Activated naive CD4-positive, alpha-beta T cell treated with anti-CD3 and anti-CD28 coated beads for 36 hours (primary cell): ENCODE measurements around the gene PCDHA13. TPM values are rescaled to one million over a fixed set of nuclear protein-coding genes. Genes with fewer than 3 reads are reported as not detected.
"Not testable (repeated sequence)": the region's sequence is repeated elsewhere in the genome, so short reads cannot be mapped to it uniquely, and the experiment has no call there.

Source experiments
- CTCF ChIA-PET: fragments of 350-600 bp; sonication (Branson Sonifier 250); formaldehyde crosslinking; loops from one replicate; lab custom pipeline; 2021; ENCODE audit warnings: antibody characterized with exemption; lab: Charles Lee
- DNase-seq: peaks from one replicate; pipeline ENCODE4 v3.0.0-alpha.2; 2020
- H3K27ac Mint-ChIP-seq: one replicate; pipeline ENCODE4 v1.8.0; 2021; ENCODE audit warnings: mild to moderate bottlenecking, mixed read lengths
- H3K27me3 Mint-ChIP-seq: one replicate; pipeline ENCODE4 v1.8.0; 2021; ENCODE audit warnings: low read depth, mixed read lengths
- H3K36me3 Mint-ChIP-seq: one replicate; pipeline ENCODE4 v1.8.0; 2021; ENCODE audit warnings: low read depth, mixed read lengths
- H3K4me1 Mint-ChIP-seq: one replicate; pipeline ENCODE4 v1.8.0; 2021; ENCODE audit warnings: low read depth, mixed read lengths
- H3K4me3 Mint-ChIP-seq: one replicate; pipeline ENCODE4 v1.8.0; 2021; ENCODE audit warnings: mild to moderate bottlenecking, moderate library complexity, mixed read lengths
- H3K9me3 Mint-ChIP-seq: one replicate; pipeline ENCODE4 v1.8.0; 2021; ENCODE audit warnings: mixed read lengths
- intact Hi-C: fragments of 100-400 bp; cut with micrococcal nuclease; formaldehyde crosslinking; loops from one replicate; pipeline ENCODE4 v1.15.1; 2023
- total RNA-seq, 2 experiments: library from RNA; stranded (reverse); gene quantifications; one replicate each; pipeline ENCODE4 v1.2.3, GENCODE V29; 2021

The PCDHA13 gene
- total RNA-seq, 2 experiments from 2014 or later = not detected

DNA sequence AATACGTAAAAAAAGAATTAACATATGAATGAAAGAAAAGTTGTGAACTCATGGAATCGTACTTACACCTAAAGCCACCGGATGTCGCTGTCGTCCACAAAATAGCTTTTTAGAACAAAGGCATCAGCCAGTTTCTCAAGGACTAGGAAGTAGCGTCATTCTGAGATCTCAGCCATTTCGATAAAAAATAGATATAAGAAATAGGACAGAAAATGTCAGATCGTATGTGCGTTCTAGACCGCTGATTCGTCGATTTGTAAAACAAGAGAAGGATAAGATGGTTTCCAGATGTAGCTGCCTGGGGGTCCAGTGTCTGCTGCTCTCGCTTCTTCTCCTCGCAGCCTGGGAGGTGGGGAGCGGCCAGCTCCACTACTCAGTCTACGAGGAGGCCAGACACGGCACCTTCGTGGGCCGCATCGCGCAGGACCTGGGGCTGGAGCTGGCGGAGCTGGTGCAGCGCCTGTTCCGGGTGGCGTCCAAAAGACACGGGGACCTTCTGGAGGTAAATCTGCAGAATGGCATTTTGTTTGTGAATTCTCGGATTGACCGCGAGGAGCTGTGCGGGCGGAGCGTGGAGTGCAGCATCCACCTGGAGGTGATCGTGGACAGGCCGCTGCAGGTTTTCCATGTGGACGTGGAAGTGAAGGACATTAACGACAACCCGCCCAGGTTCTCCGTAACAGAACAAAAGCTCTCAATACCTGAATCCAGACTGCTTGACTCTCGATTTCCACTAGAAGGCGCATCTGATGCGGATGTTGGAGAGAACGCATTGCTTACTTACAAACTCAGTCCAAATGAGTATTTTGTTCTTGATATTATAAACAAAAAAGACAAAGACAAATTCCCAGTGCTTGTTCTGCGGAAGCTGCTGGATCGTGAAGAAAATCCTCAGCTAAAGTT lies 25.9 kb upstream of the PCDHA13 start, which contains the start of gene PCDHA10:
Gene PCDHA10, plus strand, starts transcription at position 126 of the 903 bp plus-strand sequence. Its CDS starts 152 bp downstream, at position 278.
- CTCF ChIA-PET = interaction anchor here (0.6 kb wide), 1 partner anchor 25 kb away, joined by 4 read pairs; no protein-coding TSS in a partner anchor
- Mint-ChIP-seq H3K27ac (no peak within 1 kb of the TSS), H3K4me1 (no peaks in the 10 kb centered on the region), H3K9me3 (peaks cover 18% of the 10 kb centered on the region), H3K36me3 (peaks cover 11% of the 10 kb centered on the region), H3K4me3 (no peak within 1 kb of the TSS), H3K27me3 (peaks cover 36% of the 10 kb centered on the region)
- DNase-seq = no peak
- intact Hi-C loops = no loop called here

- CTCF ChIA-PET = no interaction called here
- Mint-ChIP-seq H3K27me3 (peaks cover 46% of the 10 kb centered on the region), H3K27ac (no peak overlapping the region), H3K4me1 (no peaks in the 10 kb centered on the region), H3K36me3 (peaks cover 13% of the 10 kb centered on the region), H3K9me3 (peaks cover 22% of the 10 kb centered on the region), H3K4me3 (no peak overlapping the region)
- intact Hi-C loops = no loop called here
- DNase-seq = no peak
Measured at GRCh38 chr5:140857177-140857986, 24.5 kb upstream of the PCDHA13 start.

DNA sequence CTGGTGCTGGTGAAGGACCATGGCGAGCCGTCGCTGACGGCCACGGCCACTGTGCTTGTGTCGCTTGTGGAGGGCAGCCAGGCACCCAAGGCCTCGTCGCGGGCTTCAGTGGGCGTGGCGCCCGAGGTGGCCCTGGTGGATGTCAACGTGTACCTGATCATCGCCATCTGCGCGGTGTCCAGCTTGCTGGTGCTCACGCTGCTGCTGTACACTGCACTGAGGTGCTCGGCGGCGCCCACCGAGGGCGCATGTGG lies 24.0 kb upstream of the PCDHA13 start:
- Mint-ChIP-seq H3K9me3 (peaks cover 22% of the 10 kb centered on the region), H3K27ac (no peak overlapping the region), H3K4me3 (no peak overlapping the region), H3K27me3 (peaks cover 43% of the 10 kb centered on the region), H3K36me3 (peaks cover 13% of the 10 kb centered on the region), H3K4me1 (no peaks in the 10 kb centered on the region)
- no peak for DNase-seq
- CTCF ChIA-PET = no interaction called here
- intact Hi-C loops = no loop called here

DNA sequence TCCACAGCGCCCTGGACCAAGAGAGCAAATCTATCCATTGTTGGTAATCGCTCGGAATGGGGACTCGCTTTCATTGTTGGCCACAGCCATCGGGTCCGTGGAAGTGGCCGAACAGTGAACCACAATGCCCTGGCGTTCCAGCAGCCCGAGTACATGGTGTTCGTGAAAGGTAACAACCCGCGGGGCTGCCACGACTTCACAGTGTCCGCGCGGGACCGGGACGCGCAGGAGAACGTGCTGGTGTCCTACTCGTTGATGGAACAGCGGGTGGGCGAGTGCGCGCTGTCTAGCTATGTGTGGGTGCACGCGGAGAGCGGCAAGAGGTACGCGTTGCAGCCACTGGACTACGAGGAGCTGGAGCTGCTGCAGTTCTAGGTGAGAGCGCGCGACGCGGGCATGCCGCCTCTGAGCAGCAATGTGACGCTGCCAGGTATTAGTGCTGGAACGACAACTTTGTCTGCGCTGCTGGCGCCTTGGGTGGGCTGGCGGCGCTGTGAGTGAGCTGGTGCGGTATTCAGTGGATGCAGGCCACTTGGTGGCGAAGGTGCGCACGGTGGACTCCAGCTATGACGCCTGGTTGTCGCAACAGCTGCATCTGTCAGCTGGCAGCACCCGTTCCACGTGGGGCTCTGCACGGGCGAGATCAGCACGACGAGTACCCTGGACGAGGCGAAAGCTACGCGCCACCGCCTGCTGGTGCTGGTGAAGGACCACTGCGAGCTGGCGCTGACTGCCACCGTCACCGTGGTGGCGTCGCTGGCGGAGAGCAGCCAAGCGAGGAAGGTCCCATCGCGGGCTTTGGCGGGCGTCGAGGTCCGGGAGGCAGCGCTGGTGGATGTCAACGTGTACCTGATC lies 19.3 kb upstream of the PCDHA13 start:
- peaks cover 12% of the 10 kb centered on the region for H3K9me3 Mint-ChIP-seq
- H3K27ac Mint-ChIP-seq = no peak overlapping the region
- peaks cover 24% of the 10 kb centered on the region for H3K27me3 Mint-ChIP-seq
- no peak overlapping the region for H3K4me3 Mint-ChIP-seq
- DNase-seq = no peak
- intact Hi-C loops = no loop called here
- peaks cover 3% of the 10 kb centered on the region for H3K36me3 Mint-ChIP-seq
- CTCF ChIA-PET = no interaction called here
- H3K4me1 Mint-ChIP-seq = no peaks in the 10 kb centered on the region

- Mint-ChIP-seq H3K4me1 (no peaks in the 10 kb centered on the region), H3K27me3 (peaks cover 32% of the 10 kb centered on the region), H3K36me3 (peaks cover 4% of the 10 kb centered on the region), H3K4me3 (no peak within 1 kb of the TSS), H3K27ac (no peak within 1 kb of the TSS), H3K9me3 (peaks cover 7% of the 10 kb centered on the region)
- CTCF ChIA-PET = no interaction called here
- intact Hi-C loops = loop anchor here (1.0 kb wide), 1 partner anchor 172 kb away; no protein-coding TSS in a partner anchor
- no peak for DNase-seq
Measured at GRCh38 chr5:140868721-140869554, 13.0 kb upstream of the PCDHA13 start, which contains the start of gene PCDHA11. PCDHA11 (plus strand) TSS chr5:140868957; CDS start chr5:140869104, 147 bp downstream.

DNA sequence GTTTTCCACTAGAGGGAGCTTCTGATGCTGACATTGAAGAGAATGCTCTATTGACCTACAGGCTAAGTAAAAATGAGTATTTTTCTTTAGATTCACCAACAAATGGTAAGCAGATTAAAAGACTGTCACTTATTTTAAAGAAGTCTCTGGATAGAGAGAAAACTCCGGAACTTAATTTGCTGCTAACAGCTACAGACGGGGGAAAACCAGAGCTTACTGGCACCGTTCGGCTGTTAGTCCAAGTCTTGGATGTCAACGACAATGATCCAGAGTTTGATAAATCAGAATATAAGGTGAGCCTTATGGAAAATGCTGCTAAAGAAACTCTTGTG lies 12.4 kb upstream of the PCDHA13 start:
- H3K36me3 Mint-ChIP-seq = peaks cover 4% of the 10 kb centered on the region
- CTCF ChIA-PET = no interaction called here
- no peak overlapping the region for H3K4me3 Mint-ChIP-seq
- intact Hi-C loops = loop anchor here (1.0 kb wide), 1 partner anchor 172 kb away; no protein-coding TSS in a partner anchor
- peaks cover 7% of the 10 kb centered on the region for H3K9me3 Mint-ChIP-seq
- DNase-seq = no peak
- H3K27ac Mint-ChIP-seq = no peak overlapping the region
- no peaks in the 10 kb centered on the region for H3K4me1 Mint-ChIP-seq
- H3K27me3 Mint-ChIP-seq = peaks cover 36% of the 10 kb centered on the region

GRCh38 chr5:140870221-140871201 lies 11.4 kb upstream of the PCDHA13 start:
- CTCF ChIA-PET = no interaction called here
- intact Hi-C loops = no loop called here
- no peak for DNase-seq
- Mint-ChIP-seq H3K27me3 (peaks cover 42% of the 10 kb centered on the region), H3K4me3 (no peak overlapping the region), H3K9me3 (peaks cover 7% of the 10 kb centered on the region), H3K36me3 (peaks cover 4% of the 10 kb centered on the region), H3K27ac (no peak overlapping the region), H3K4me1 (no peaks in the 10 kb centered on the region)

- CTCF ChIA-PET = no interaction called here
- Mint-ChIP-seq H3K36me3 (peaks cover 3% of the 10 kb centered on the region), H3K4me3 (no peak within 1 kb of the TSS), H3K9me3 (peaks cover 4% of the 10 kb centered on the region), H3K27ac (no peak within 1 kb of the TSS), H3K4me1 (no peaks in the 10 kb centered on the region), H3K27me3 (peaks cover 45% of the 10 kb centered on the region)
- DNase-seq = no peak
- intact Hi-C loops = no loop called here
Measured at GRCh38 chr5:140875085-140876065, 6.5 kb upstream of the PCDHA13 start, which contains the start of gene PCDHA12. PCDHA12 (plus strand) TSS chr5:140875308; CDS start chr5:140875473, 165 bp downstream.

- H3K27ac Mint-ChIP-seq, H3K36me3 Mint-ChIP-seq, intact Hi-C loops, H3K4me1 Mint-ChIP-seq, H3K9me3 Mint-ChIP-seq, H3K4me3 Mint-ChIP-seq, DNase-seq: not testable (repeated sequence)
- CTCF ChIA-PET = interaction anchor here (0.7 kb wide), 1 partner anchor 141 kb away, joined by 3 read pairs; no protein-coding TSS in a partner anchor
- H3K27me3 Mint-ChIP-seq = peaks cover 50% of the 10 kb centered on the region
Measured at GRCh38 chr5:140876541-140877261, 5.2 kb upstream of the PCDHA13 start.
